Kidney glomerular epithelial cell (primary cell): Measurements from ENCODE around the gene ZNF329.

Source experiments
- DNase-seq: peaks from one replicate; lab custom pipeline; 2025; lab: John Stamatoyannopoulos, UW

Gene ZNF329

DNA sequence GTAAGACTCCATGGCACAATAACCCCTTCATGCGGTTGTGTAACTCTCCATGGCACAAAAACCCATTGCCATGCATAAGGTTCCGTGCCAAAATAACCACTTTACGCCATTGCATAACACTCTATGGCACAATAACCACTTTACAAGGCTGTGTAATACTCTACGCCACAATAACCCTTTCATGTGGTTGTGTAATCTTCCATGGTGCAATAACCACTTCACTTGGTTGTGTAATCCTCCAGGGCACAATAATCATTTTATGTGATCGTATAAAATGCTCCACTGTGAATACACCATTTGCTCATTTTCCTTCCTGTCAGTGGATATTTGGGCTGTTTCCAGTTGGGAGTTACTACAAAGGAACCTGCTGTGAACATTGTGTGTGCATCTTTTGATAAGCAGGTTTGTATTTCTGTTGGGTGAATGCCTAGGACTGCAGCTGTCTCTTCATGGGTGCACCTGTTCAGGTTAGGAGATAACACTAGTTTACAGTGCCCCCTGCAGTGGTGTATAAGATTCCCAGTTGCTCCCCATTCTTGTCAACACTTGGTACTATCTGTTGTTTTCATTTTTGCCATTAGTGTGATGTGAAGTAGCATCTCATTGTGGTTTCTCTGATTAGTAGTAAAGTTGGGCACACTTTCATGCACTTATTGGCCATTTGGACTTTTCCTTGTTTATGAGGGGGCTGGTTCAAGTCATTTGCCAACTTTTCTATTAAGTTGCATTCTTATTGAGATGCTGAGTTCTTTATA, 31.4 kb downstream of the ZNF329 start:
- DNase-seq = no peak

GRCh38 chr19:58117841-58118575, 32.6 kb downstream of the ZNF329 start:
- no peak for DNase-seq

DNA sequence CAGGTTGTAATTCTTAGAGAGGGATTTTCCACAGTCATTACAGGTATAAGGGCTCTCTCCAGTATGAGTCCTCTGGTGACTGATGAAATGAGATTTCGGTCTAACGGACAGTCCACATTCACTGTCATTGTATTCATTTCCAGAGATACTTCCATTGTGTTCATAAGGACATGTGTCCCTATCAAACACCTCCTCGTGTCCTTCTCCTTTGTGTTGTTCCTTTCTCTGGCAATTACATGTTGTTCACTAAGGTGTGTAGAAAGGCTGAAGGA, 42.1 kb downstream of the ZNF329 start:
- DNase-seq = no peak

- no peak for DNase-seq
These were observed 42.6 kb downstream of the ZNF329 start for GRCh38 chr19:58107778-58108545.

DNA sequence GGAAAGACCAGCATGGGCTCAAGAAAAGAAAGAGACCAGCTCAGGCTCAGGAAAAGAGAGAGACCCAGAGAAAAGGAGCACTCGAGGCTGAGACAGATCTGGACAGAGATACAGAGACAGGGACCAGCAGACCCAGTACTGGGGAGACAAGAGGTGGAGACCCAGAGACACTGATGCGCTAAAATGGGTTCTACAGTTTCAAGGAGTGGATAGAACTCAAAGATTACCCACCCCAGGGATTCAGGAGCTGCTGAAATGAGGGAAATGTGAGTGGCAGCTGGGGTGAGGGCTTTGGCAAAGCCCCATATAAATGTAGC, 51.9 kb downstream of the ZNF329 start:
- no peak for DNase-seq

GRCh38 chr19:58097781-58098681, 52.6 kb downstream of the ZNF329 start, which contains the start of gene ZSCAN18:
ZSCAN18 (minus strand) TSS chr19:58098231; CDS start chr19:58090267, 7,964 bp downstream.
- DNase-seq = peak; percentile 93

- DNase-seq = no peak
These were observed 53.2 kb downstream of the ZNF329 start for GRCh38 chr19:58097349-58097748.

DNA sequence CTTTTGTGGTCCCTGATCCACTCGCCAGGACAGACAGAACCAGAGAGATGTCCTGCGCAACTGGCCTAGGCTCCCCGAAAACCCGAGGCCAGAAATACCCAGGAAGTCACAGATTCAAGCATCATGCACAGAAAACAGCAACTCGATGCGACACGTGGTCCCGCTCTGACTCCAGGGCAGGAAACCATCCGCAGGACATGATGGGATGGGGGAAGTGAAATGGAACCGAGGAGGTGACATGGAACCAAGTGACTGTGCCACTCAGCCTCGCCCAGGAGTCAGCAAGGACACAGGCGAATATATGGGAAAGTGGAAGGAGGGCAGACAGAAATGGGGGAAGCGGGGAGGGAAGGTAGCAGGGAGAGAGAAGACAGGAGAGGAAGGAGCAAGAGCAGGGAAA, 53.7 kb downstream of the ZNF329 start:
- DNase-seq = no peak

DNA sequence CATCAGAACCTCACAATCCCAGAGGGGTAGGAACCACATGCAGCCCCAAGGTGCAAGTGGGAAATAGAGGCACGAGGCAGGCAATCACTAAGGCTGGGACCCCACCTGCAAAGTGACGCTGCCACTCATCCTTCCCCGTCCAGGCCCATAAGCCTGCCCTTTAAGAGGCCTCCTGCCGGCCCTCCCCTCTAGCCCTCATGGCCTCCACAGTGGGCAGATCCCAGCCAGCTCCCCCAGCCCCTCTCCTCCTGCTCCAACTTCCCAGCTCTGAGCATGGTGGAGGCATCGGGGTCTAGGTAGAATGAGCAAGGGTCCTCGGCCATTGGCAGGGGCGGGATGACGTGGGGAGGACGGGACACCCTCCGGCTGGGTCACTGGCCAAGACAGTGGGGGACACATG, 55.3 kb downstream of the ZNF329 start:
- no peak for DNase-seq

DNA sequence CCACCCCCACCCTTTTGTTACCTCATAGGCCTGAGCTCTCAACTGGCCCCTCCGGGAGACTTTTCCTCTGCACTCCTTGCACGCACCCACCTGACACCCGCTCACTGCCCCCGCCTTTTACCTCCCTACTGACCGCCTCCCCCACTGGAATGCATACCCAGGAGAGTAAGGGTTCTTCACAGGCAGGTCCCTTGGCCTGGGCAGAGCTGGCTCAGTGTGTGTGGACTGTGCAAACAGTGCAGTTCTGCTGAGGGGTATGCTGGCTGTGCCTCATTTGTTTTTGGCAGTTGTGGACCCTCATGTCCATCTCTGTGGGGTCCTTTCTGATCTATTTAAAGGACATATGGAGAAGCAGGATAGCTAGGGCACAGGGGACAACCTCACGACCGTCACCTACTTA, 57.5 kb downstream of the ZNF329 start:
- no peak for DNase-seq

- DNase-seq = no peak
These were observed 59.2 kb downstream of the ZNF329 start for GRCh38 chr19:58091251-58091995.

DNA sequence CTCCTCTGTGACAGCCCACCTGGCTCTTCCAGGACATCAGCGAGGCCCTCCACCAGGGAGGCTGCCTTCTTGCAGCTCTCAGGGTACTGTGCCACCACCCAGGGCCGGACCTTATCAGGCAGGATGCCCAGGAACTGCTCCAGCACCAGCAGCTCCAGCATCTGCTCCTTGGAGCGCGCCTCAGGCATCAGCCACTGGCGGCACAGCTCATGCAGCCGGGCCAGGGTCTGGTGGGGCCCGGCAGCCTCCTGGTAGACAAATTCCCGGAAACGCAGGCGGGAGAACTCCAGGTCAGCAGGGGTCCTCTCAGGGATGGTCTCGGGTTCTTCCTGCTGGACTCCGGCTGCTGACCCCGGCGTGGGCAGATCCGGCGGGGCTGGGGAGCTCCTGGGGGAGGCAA, 60.7 kb downstream of the ZNF329 start:
- DNase-seq = no peak

GRCh38 chr19:58088521-58089052, 62.0 kb downstream of the ZNF329 start:
- no peak for DNase-seq

- DNase-seq = no peak
These were observed 63.5 kb downstream of the ZNF329 start for GRCh38 chr19:58086825-58087710.

DNA sequence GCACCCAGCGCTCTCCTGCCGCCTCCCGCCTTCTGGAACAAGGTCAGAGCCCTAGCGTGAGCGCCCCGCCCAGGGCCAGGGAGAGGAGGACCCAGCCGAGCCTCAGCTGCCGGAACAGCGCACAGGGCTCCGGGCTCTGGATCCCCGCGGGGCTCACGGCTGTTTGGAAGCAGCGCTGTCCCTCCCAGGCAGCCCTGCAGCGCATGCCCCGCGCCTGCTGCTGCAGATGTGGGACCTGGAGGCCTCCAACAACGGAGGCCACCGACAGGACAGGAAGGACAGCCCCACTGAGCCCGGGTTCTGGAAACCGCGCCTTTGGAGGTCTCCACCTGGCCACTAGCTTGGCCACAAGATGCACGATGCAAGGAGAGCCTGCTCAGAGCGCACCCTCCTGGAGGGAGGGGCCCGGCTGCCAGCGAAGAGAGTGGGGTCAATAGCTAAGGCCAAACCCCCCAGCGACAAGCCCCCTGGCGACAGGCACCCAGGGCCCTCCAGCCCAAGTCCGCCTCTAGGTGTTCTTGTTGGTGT, 65.2 kb downstream of the ZNF329 start:
- DNase-seq = no peak

- DNase-seq = no peak
These were observed 65.8 kb downstream of the ZNF329 start for GRCh38 chr19:58084596-58085347.

- DNase-seq = no peak
These were observed 67.6 kb downstream of the ZNF329 start for GRCh38 chr19:58083021-58083420.

GRCh38 chr19:58079792-58080191, 70.8 kb downstream of the ZNF329 start:
- no peak for DNase-seq
